GM12878 (cell line): ENCODE measurements around the gene ELK4. TPM values are rescaled to one million over a fixed set of nuclear protein-coding genes. Genes with fewer than 3 reads are reported as not detected.

ENCODE experiments used
- ATAC-seq: fragments of 200-7000 bp; cut with Tn5 transposase; 3 replicates; pipeline ENCODE4 v1.9.1; 2020; ENCODE audit warnings: mild to moderate bottlenecking, moderate library complexity
- BruUV-seq: library from RNA; stranded (reverse); fragments of 400-500 nt; replicated peaks from 2 replicates; lab custom pipeline; 2021; lab: Mats Ljungman, UMichigan
- CTCF ChIA-PET: fragments of 300-600 bp; sonication (Branson Sonifier 250); formaldehyde crosslinking; extraction: SDS; loops from one replicate; lab custom pipeline; 2021; ENCODE audit warnings: inconsistent platforms; lab: Yijun Ruan, JAX
- POLR2A ChIA-PET: fragments of 350-600 bp; formaldehyde crosslinking; extraction: SDS; loops from one replicate; lab custom pipeline; 2021; ENCODE audit warnings: inconsistent platforms; lab: Charles Lee
- RAD21 ChIA-PET: fragments of 300-600 bp; sonication (Branson Sonifier 250); formaldehyde crosslinking; loops from one replicate; lab custom pipeline; 2023; ENCODE audit warnings: antibody characterized with exemption; ENCODE audit not compliant: unreplicated experiment; lab: Charles Lee
- SMC1A ChIA-PET: fragments of 300-600 bp; sonication (Branson Sonifier 250); formaldehyde crosslinking; loops from one replicate; lab custom pipeline; 2023; ENCODE audit not compliant: unreplicated experiment, uncharacterized antibody; lab: Charles Lee
- DNase-seq: peaks from one replicate; pipeline ENCODE4 v3.0.0-alpha.2; 2011; ENCODE audit warnings: low read depth, low spot score
- FAIRE-seq: peaks from 3 replicates; lab custom pipeline; 2011; peaks lifted over from hg19 to GRCh38; lab: Jason Lieb, UNC
- H2AFZ ChIP-seq: 2 replicates; pipeline ENCODE4 v1.6.0; 2011; ENCODE audit warnings: low read depth, low read length, control low read depth; ENCODE audit not compliant: control insufficient read depth
- H3K27ac ChIP-seq: 2 replicates; pipeline ENCODE4 v1.5.1; 2011; ENCODE audit warnings: control low read depth; ENCODE audit not compliant: control insufficient read depth, insufficient read depth
- H3K27me3 ChIP-seq, 2 experiments: replicated peaks in 1 of 2; 2 replicates each; pipeline versions ENCODE4 v1.6.0 to v1.6.1; 2011; ENCODE audit warnings: low read length in 1 of 2; ENCODE audit not compliant: control insufficient read depth in 2 of 2, insufficient read depth in 2 of 2
- H3K36me3 ChIP-seq, 2 experiments: 2 replicates each; pipeline ENCODE4 v1.5.1; 2011; ENCODE audit warnings: low read length in 1 of 2; ENCODE audit not compliant: control insufficient read depth in 2 of 2, insufficient read depth in 2 of 2
- H3K4me1 ChIP-seq: 2 replicates; pipeline ENCODE4 v1.6.1; 2011; ENCODE audit warnings: mild to moderate bottlenecking, low read length, moderate library complexity, mixed read lengths; ENCODE audit not compliant: control insufficient read depth, insufficient read depth
- H3K4me2 ChIP-seq: 2 replicates; pipeline ENCODE4 v1.6.0; 2011; ENCODE audit warnings: control low read depth; ENCODE audit not compliant: control insufficient read depth, insufficient read depth
- H3K4me3 ChIP-seq: fragments of 200-600 bp; sonication (generic); 2 replicates; pipeline ENCODE4 v1.5.1; 2016
- H3K79me2 ChIP-seq: 2 replicates; pipeline ENCODE4 v1.6.0; 2011; ENCODE audit warnings: low read length; ENCODE audit not compliant: control insufficient read depth, insufficient read depth
- H3K9ac ChIP-seq: 2 replicates; pipeline ENCODE4 v1.8.0; 2011; ENCODE audit warnings: low read length, control low read depth, mixed read lengths; ENCODE audit not compliant: control insufficient read depth, insufficient read depth
- H3K9me3 ChIP-seq: replicated peaks from 3 replicates; pipeline ENCODE4 v1.5.1; 2011; ENCODE audit warnings: mild to moderate bottlenecking, low read length; ENCODE audit not compliant: control insufficient read depth, insufficient read depth
- H4K20me1 ChIP-seq: 2 replicates; pipeline ENCODE4 v1.6.0; 2011; ENCODE audit not compliant: control insufficient read depth, insufficient read depth
- E2F4 ChIP-seq: IDR thresholded peaks from 2 replicates; pipeline ENCODE4 v1.6.1; 2012; ENCODE audit warnings: low read depth, low read length, improper control_type of control experiment
- IKZF1 ChIP-seq: fragments of 450-650 bp; conservative IDR thresholded peaks from 2 replicates; pipeline ENCODE4 v1.6.1; 2017; ENCODE audit warnings: antibody characterized with exemption, mild to moderate bottlenecking
- RB1 ChIP-seq: fragments of 450-650 bp; formaldehyde crosslinking; IDR thresholded peaks from 2 replicates; pipeline ENCODE4 v1.6.1; 2017; ENCODE audit warnings: mild to moderate bottlenecking, borderline replicate concordance
- SREBF1 ChIP-seq: IDR thresholded peaks from 2 replicates; pipeline ENCODE4 v1.6.1; 2012; ENCODE audit warnings: mild to moderate bottlenecking, low read length
- SREBF2 ChIP-seq: IDR thresholded peaks from 2 replicates; pipeline ENCODE4 v1.6.1; 2012; ENCODE audit warnings: mild to moderate bottlenecking, low read length
- TARDBP ChIP-seq: IDR thresholded peaks from 2 replicates; pipeline ENCODE4 v1.6.1; 2016; ENCODE audit warnings: borderline replicate concordance
- TCF3 ChIP-seq: IDR thresholded peaks from 2 replicates; pipeline ENCODE4 v1.6.1; 2012; ENCODE audit warnings: low read depth, mild to moderate bottlenecking, low read length, borderline replicate concordance; ENCODE audit not compliant: insufficient read depth
- WGBS: methylation state at CpG from one replicate; pipeline ENCODE4 v1.1.6; 2016; ENCODE audit warnings: low lambda C conversion rate; ENCODE audit not compliant: insufficient replicate concordance, insufficient coverage; ENCODE audit errors: missing lambda C conversion rate; 5-methylcytosine and 5-hydroxymethylcytosine counted together
- in situ Hi-C: fragments of 300-500 bp; cut with MboI; formaldehyde crosslinking; loops from 9 replicates; pipeline ENCODE4 v1.14.3; 2018; ENCODE audit warnings: mixed read lengths
- intact Hi-C: fragments of 100-400 bp; cut with micrococcal nuclease; formaldehyde crosslinking; loops from one replicate; pipeline ENCODE4 v1.14.2; 2022; ENCODE audit not compliant: unreplicated experiment
- polyA plus RNA-seq, 11 experiments: library from polyadenylated mRNA; depleted of rRNA in 4 of 11; unstranded in 6 of 11; stranded (reverse) in 5 of 11; fragments of >200 nt; fragmentation: Nextera tagmentation in 4 of 11; fragmentation: Illumina TruSeq in 1 of 11; extraction: Ambion mirVana in 4 of 11; extraction: Trizol in 1 of 11; gene quantifications; 1 replicate in 1 of 11; 2 replicates in 10 of 11; pipeline versions ENCODE4 v1.2.1 to v1.2.3, GENCODE V29; 2011 to 2016; ENCODE audit warnings: inconsistent platforms in 2 of 11, missing spikeins in 2 of 11, low read depth in 1 of 11
- total RNA-seq, 4 experiments: library from RNA; depleted of rRNA in 3 of 4; stranded (reverse); fragments of >200 nt in 3 of 4; fragmentation: Illumina TruSeq in 1 of 4; extraction: Trizol in 1 of 4; gene quantifications; 2 replicates each; pipeline versions ENCODE4 v1.2.1 to v1.2.3, GENCODE V29; 2013 to 2021
- TF ChIP-seq, protein P1 (sequence below): fragments of 150-350 bp; IDR thresholded peaks from 2 replicates; pipeline ENCODE4 v1.6.1; 2016; ENCODE audit warnings: low read depth, low read length
- TF ChIP-seq, protein P2 (sequence below): fragments of 450-650 bp; formaldehyde crosslinking; IDR thresholded peaks from 2 replicates; pipeline ENCODE4 v1.5.0; 2022; ENCODE audit warnings: mild to moderate bottlenecking, missing genetic modification characterization
- TF ChIP-seq, protein P3 (sequence below): IDR thresholded peaks from 2 replicates; pipeline ENCODE4 v1.6.1; 2011; ENCODE audit warnings: borderline replicate concordance, low read depth, mild to moderate bottlenecking, moderate library complexity, mixed read lengths, low read length; ENCODE audit not compliant: insufficient read depth; ENCODE audit errors: extremely low read length

ELK4 gene
- total and polyA plus RNA-seq, 10 of the 15 experiments (the other 5 are each of a cell fraction or from before 2014, with no cell fraction given) = 5.2 to 71.5 (median 18.5) TPM

- no peak for TF ChIP-seq E2F4
- TF ChIP-seq TARDBP = no peak
- no peak for TF ChIP-seq TCF3
- no peak for TF ChIP-seq SREBF2
Observed at GRCh38 chr1:205662135-205662738, 30.4 kb upstream of the ELK4 start (continued).

DNA sequence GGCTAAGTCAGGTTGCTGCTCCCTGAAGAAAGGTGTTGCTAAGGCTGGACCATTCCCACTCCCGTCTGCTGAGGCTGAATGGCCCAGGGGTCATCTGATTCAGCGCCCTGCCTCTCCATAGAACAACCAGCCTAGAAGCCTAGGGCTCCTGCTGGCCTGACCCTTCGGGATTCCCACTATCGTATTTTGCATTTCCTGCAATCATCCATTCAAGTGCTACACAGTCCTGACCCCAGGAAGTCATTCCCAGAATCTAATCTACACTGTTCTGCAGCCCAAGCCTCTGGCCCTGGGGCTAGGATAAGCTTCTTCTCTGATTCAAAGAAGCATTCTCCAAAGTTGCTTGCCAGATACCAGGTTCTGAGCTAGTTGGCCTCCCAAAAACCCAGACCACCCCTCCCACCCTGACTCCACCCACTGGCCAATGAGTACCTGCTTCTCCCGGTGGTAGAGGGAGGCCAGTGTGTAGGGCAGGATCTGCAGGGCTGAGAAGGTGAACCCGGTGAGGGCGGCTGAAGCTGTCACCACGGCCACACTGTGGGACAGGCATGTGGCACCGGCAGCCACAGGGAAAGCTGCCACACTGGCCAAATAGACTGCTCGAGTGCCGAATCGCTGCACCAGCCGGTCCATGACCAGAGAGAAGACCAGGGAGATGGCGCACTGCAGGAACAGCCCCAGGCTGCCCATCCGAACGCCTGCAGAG, 29.8 kb upstream of the ELK4 start:
- ATAC-seq = no peak
- ChIA-PET SMC1A (interaction anchor here (1.0 to 26.7 kb wide), 6 partner anchors 9 to 317 kb away, joined by 3 to 1008 read pairs (median 96); partner anchors contain the start of genes ELK4 and SLC45A3), CTCF (interaction anchor here (0.6 to 31.9 kb wide), 13 partner anchors 16 to 491 kb away, joined by 3 to 1339 read pairs (median 65); partner anchors contain the start of genes ELK4 and RAB29), RAD21 (interaction anchor here (0.8 to 8.6 kb wide), 10 partner anchors 7 to 316 kb away, joined by 3 to 538 read pairs (median 18); partner anchors contain the start of gene ELK4), POLR2A (interaction anchor here (0.5 to 1.9 kb wide), 4 partner anchors 24 to 53 kb away, joined by 3 to 6 read pairs (median 4); no protein-coding TSS in a partner anchor)
- no TSS peak for BruUV-seq
- Histone ChIP-seq H3K4me1 (peaks cover 24% of the 10 kb centered on the region), H3K4me3 (no peak overlapping the region), H3K79me2 (no peaks in the 10 kb centered on the region; the same call in none of the 2 replicates), H3K9ac (no peak overlapping the region), H3K9me3 (no peaks in the 10 kb centered on the region), H3K27me3 (no peaks in the 10 kb centered on the region), H4K20me1 (no peaks in the 10 kb centered on the region), H3K36me3 (0 out of 4 replicates have a peak, but pooled peaks cover 0 to 2% of the 10 kb centered on the region in 2 experiments), H3K27ac (no peak overlapping the region), H3K4me2 (no peak overlapping the region), H2AFZ (no peak overlapping the region)
- no peak for FAIRE-seq
- no peak for DNase-seq
- WGBS = 81% methylated on average over 16 of the region's 16 CpGs
- intact Hi-C loops = no loop called here
- in situ Hi-C loops = loop anchor here (5.0 kb wide), 1 partner anchor 46 kb away; no protein-coding TSS in a partner anchor
- TF ChIP-seq RB1 (no peak), SREBF1 (no peak), IKZF1 (no peak)
- TF ChIP-seq, protein P1, sequence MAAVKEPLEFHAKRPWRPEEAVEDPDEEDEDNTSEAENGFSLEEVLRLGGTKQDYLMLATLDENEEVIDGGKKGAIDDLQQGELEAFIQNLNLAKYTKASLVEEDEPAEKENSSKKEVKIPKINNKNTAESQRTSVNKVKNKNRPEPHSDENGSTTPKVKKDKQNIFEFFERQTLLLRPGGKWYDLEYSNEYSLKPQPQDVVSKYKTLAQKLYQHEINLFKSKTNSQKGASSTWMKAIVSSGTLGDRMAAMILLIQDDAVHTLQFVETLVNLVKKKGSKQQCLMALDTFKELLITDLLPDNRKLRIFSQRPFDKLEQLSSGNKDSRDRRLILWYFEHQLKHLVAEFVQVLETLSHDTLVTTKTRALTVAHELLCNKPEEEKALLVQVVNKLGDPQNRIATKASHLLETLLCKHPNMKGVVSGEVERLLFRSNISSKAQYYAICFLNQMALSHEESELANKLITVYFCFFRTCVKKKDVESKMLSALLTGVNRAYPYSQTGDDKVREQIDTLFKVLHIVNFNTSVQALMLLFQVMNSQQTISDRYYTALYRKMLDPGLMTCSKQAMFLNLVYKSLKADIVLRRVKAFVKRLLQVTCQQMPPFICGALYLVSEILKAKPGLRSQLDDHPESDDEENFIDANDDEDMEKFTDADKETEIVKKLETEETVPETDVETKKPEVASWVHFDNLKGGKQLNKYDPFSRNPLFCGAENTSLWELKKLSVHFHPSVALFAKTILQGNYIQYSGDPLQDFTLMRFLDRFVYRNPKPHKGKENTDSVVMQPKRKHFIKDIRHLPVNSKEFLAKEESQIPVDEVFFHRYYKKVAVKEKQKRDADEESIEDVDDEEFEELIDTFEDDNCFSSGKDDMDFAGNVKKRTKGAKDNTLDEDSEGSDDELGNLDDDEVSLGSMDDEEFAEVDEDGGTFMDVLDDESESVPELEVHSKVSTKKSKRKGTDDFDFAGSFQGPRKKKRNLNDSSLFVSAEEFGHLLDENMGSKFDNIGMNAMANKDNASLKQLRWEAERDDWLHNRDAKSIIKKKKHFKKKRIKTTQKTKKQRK = no peak
- TF ChIP-seq, protein P2, sequence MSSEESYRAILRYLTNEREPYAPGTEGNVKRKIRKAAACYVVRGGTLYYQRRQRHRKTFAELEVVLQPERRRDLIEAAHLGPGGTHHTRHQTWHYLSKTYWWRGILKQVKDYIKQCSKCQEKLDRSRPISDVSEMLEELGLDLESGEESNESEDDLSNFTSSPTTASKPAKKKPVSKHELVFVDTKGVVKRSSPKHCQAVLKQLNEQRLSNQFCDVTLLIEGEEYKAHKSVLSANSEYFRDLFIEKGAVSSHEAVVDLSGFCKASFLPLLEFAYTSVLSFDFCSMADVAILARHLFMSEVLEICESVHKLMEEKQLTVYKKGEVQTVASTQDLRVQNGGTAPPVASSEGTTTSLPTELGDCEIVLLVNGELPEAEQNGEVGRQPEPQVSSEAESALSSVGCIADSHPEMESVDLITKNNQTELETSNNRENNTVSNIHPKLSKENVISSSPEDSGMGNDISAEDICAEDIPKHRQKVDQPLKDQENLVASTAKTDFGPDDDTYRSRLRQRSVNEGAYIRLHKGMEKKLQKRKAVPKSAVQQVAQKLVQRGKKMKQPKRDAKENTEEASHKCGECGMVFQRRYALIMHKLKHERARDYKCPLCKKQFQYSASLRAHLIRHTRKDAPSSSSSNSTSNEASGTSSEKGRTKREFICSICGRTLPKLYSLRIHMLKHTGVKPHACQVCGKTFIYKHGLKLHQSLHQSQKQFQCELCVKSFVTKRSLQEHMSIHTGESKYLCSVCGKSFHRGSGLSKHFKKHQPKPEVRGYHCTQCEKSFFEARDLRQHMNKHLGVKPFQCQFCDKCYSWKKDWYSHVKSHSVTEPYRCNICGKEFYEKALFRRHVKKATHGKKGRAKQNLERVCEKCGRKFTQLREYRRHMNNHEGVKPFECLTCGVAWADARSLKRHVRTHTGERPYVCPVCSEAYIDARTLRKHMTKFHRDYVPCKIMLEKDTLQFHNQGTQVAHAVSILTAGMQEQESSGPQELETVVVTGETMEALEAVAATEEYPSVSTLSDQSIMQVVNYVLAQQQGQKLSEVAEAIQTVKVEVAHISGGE = no peak
- TF ChIP-seq, protein P3, sequence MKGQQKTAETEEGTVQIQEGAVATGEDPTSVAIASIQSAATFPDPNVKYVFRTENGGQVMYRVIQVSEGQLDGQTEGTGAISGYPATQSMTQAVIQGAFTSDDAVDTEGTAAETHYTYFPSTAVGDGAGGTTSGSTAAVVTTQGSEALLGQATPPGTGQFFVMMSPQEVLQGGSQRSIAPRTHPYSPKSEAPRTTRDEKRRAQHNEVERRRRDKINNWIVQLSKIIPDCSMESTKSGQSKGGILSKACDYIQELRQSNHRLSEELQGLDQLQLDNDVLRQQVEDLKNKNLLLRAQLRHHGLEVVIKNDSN = no peak
